Neural progenitor cell (in vitro differentiated cells): ENCODE measurements around the gene SAPCD2. TPM values are rescaled to one million over a fixed set of nuclear protein-coding genes. Genes with fewer than 3 reads are reported as not detected.

Source experiments
- DNase-seq: peaks from one replicate; pipeline ENCODE4 v3.0.0-alpha.2; 2016; ENCODE audit warnings: low spot score
- H2AFZ ChIP-seq: fragments of 200-600 bp; sonication (generic); replicated peaks from 2 replicates; pipeline ENCODE4 v1.6.1; 2016; ENCODE audit warnings: antibody characterized with exemption
- H3F3A ChIP-seq: fragments of 200-600 bp; sonication (generic); 2 replicates; pipeline ENCODE4 v1.6.1; 2016; ENCODE audit warnings: antibody characterized with exemption, low read depth
- H3K27ac ChIP-seq: fragments of 200-600 bp; sonication (generic); 2 replicates; pipeline ENCODE4 v1.5.1; 2016; ENCODE audit warnings: mild to moderate bottlenecking
- H3K27me3 ChIP-seq: fragments of 200-600 bp; sonication (generic); 2 replicates; pipeline ENCODE4 v1.6.1; 2016; ENCODE audit warnings: mild to moderate bottlenecking, moderate library complexity
- H3K36me3 ChIP-seq: fragments of 200-600 bp; sonication (generic); 2 replicates; pipeline ENCODE4 v1.5.1; 2016
- H3K4me1 ChIP-seq: fragments of 200-600 bp; sonication (generic); 2 replicates; pipeline ENCODE4 v1.6.1; 2016; ENCODE audit warnings: mixed run types
- H3K4me2 ChIP-seq: fragments of 200-600 bp; sonication (generic); 2 replicates; pipeline ENCODE4 v1.6.1; 2016
- H3K4me3 ChIP-seq: fragments of 200-600 bp; sonication (generic); 2 replicates; pipeline ENCODE4 v1.5.1; 2016
- H3K79me2 ChIP-seq: fragments of 200-600 bp; sonication (generic); 2 replicates; pipeline ENCODE4 v1.6.1; 2016; ENCODE audit warnings: low read depth
- H3K9ac ChIP-seq: fragments of 200-600 bp; sonication (generic); 2 replicates; pipeline ENCODE4 v1.6.1; 2016
- H3K9me3 ChIP-seq: fragments of 200-600 bp; sonication (generic); 2 replicates; pipeline ENCODE4 v1.5.1; 2016; ENCODE audit warnings: low read depth
- H4K20me1 ChIP-seq: fragments of 200-600 bp; sonication (generic); 2 replicates; pipeline ENCODE4 v1.6.1; 2016; ENCODE audit warnings: low read depth
- H3K27ac Mint-ChIP-seq: 3 replicates; pipeline ENCODE4 v1.8.0; 2021; ENCODE audit warnings: mixed read lengths
- H3K27me3 Mint-ChIP-seq: 2 replicates; pipeline ENCODE4 v1.8.0; 2022; ENCODE audit warnings: low read depth, mild to moderate bottlenecking, inconsistent platforms, moderate library complexity, mixed read lengths; ENCODE audit not compliant: insufficient read depth
- H3K36me3 Mint-ChIP-seq: 3 replicates; pipeline ENCODE4 v1.8.0; 2021; ENCODE audit warnings: mixed read lengths
- H3K4me1 Mint-ChIP-seq: 3 replicates; pipeline ENCODE4 v1.8.0; 2021; ENCODE audit warnings: mixed read lengths
- H3K4me3 Mint-ChIP-seq: 3 replicates; pipeline ENCODE4 v1.8.0; 2021; ENCODE audit warnings: mild to moderate bottlenecking, moderate library complexity, mixed read lengths
- H3K9me3 Mint-ChIP-seq: 3 replicates; pipeline ENCODE4 v1.8.0; 2020; ENCODE audit warnings: mixed read lengths
- CTCF ChIP-seq: fragments of 200-600 bp; sonication (generic); IDR thresholded peaks from 2 replicates; pipeline ENCODE4 v1.5.1; 2017; ENCODE audit warnings: antibody characterized with exemption, mild to moderate bottlenecking
- EZH2 ChIP-seq: fragments of 200-600 bp; sonication (generic); IDR thresholded peaks from 2 replicates; pipeline ENCODE4 v1.6.1; 2017; ENCODE audit warnings: antibody characterized with exemption, mild to moderate bottlenecking, moderate library complexity
- EZH2phosphoT487 ChIP-seq: fragments of 200-600 bp; sonication (generic); IDR thresholded peaks from 2 replicates; pipeline ENCODE4 v1.6.1; 2017; ENCODE audit warnings: antibody characterized with exemption
- total RNA-seq: library from RNA; depleted of rRNA; stranded (reverse); fragments of >200 nt; gene quantifications from 2 replicates; pipeline ENCODE4 v1.2.3, GENCODE V29; 2015; ENCODE audit warnings: low replicate concordance

Gene SAPCD2
- total RNA-seq, 1 donor from 2014 or later: 5.7 TPM

- Histone ChIP-seq H4K20me1 (peaks cover 21% of the 10 kb centered on the region), H2AFZ (no peak overlapping the region), H3K27ac (no peak overlapping the region), H3K27me3 (peaks cover 80% of the 10 kb centered on the region), H3K79me2 (no peaks in the 10 kb centered on the region), H3K4me1 (peaks cover 13% of the 10 kb centered on the region), H3K36me3 (no peaks in the 10 kb centered on the region), H3K9ac (no peak overlapping the region), H3K9me3 (no peaks in the 10 kb centered on the region), H3K4me2 (no peak overlapping the region), H3K4me3 (no peak overlapping the region), H3F3A (peaks cover 32% of the 10 kb centered on the region)
- peaks cover 51% of the 10 kb centered on the region for H3K27me3 Mint-ChIP-seq
- H3K27ac Mint-ChIP-seq: no peak overlapping the region
- DNase-seq: no peak
- TF ChIP-seq CTCF (no peak), EZH2 (no peak), EZH2phosphoT487 (no peak)
- H3K36me3 Mint-ChIP-seq: no peaks in the 10 kb centered on the region
- no peaks in the 10 kb centered on the region for H3K9me3 Mint-ChIP-seq
- no peak overlapping the region for H3K4me3 Mint-ChIP-seq
- peaks cover 11% of the 10 kb centered on the region for H3K4me1 Mint-ChIP-seq
Measured at GRCh38 chr9:137075275-137075775, 5.0 kb upstream of the SAPCD2 start.

GRCh38 chr9:137074657-137075274, 4.4 kb upstream of the SAPCD2 start:
- Histone ChIP-seq H3F3A (peaks cover 32% of the 10 kb centered on the region), H3K79me2 (no peaks in the 10 kb centered on the region), H3K4me1 (peaks cover 13% of the 10 kb centered on the region), H3K36me3 (no peaks in the 10 kb centered on the region), H3K9me3 (no peaks in the 10 kb centered on the region), H4K20me1 (peaks cover 21% of the 10 kb centered on the region), H3K9ac (no peak overlapping the region), H3K27me3 (peaks cover 79% of the 10 kb centered on the region), H3K4me3 (no peak overlapping the region), H2AFZ (no peak overlapping the region), H3K4me2 (no peak overlapping the region), H3K27ac (no peak overlapping the region)
- Mint-ChIP-seq H3K4me1 (peaks cover 9% of the 10 kb centered on the region), H3K27ac (no peak overlapping the region), H3K27me3 (peaks cover 47% of the 10 kb centered on the region), H3K36me3 (no peaks in the 10 kb centered on the region), H3K4me3 (no peak overlapping the region), H3K9me3 (no peaks in the 10 kb centered on the region)
- TF ChIP-seq EZH2 (no peak), CTCF (no peak), EZH2phosphoT487 (no peak)
- DNase-seq: no peak

GRCh38 chr9:137073992-137074399, 3.6 kb upstream of the SAPCD2 start:
- peaks cover 8% of the 10 kb centered on the region for H3K4me1 Mint-ChIP-seq
- Histone ChIP-seq H3K4me2 (no peak overlapping the region), H3K4me1 (peaks cover 18% of the 10 kb centered on the region), H3K27ac (no peak overlapping the region), H4K20me1 (peaks cover 25% of the 10 kb centered on the region), H3K4me3 (no peak overlapping the region), H3F3A (peaks cover 26% of the 10 kb centered on the region), H2AFZ (no peak overlapping the region), H3K79me2 (no peaks in the 10 kb centered on the region), H3K9ac (no peak overlapping the region), H3K36me3 (no peaks in the 10 kb centered on the region), H3K9me3 (no peaks in the 10 kb centered on the region), H3K27me3 (peaks cover 79% of the 10 kb centered on the region)
- no peaks in the 10 kb centered on the region for H3K36me3 Mint-ChIP-seq
- peaks cover 45% of the 10 kb centered on the region for H3K27me3 Mint-ChIP-seq
- no peak overlapping the region for H3K27ac Mint-ChIP-seq
- DNase-seq: no peak
- H3K9me3 Mint-ChIP-seq: no peaks in the 10 kb centered on the region
- TF ChIP-seq EZH2phosphoT487 (no peak), CTCF (no peak), EZH2 (no peak)
- no peak overlapping the region for H3K4me3 Mint-ChIP-seq
